ENCODE data around the gene TMBIM1.

The TMBIM1 gene

GRCh38 chr2:218260742-218261422, 31.4 kb downstream of the TMBIM1 start, which contains the start of gene GPBAR1:
TSS of gene GPBAR1 (plus strand) at chr2:218261015. CDS start at chr2:218262725, 1,710 bp downstream.
- H3K36me3 ChIP-seq (ENCODE audit: control insufficient read depth, low read length): peaks cover 30% of the 10 kb centered on the region

GRCh38 chr2:218260166-218260565, 32.1 kb downstream of the TMBIM1 start:
- no peaks in the 10 kb centered on the region for H3K9me3 ChIP-seq (ENCODE audit: control insufficient read depth, insufficient read depth, low read length)
- H3K36me3 ChIP-seq (ENCODE audit: control insufficient read depth, low read length): peaks cover 31% of the 10 kb centered on the region
- no peak overlapping the region for H3K4me3 ChIP-seq (ENCODE audit: low read length)
- no peak overlapping the region for H3K4me2 ChIP-seq (ENCODE audit: low read length)
- H4K20me1 ChIP-seq (ENCODE audit: control insufficient read depth, insufficient read depth, low read depth, low read length): no peaks in the 10 kb centered on the region
- no peak overlapping the region for H3K27ac ChIP-seq (ENCODE audit: low read depth, low read length)
- H3K79me2 ChIP-seq (ENCODE audit: control insufficient read depth, low read length): no peaks in the 10 kb centered on the region
- H3K9me2 ChIP-seq (replicated peaks; ENCODE audit: control insufficient read depth, low read length): no peaks in the 10 kb centered on the region
- peaks cover 49% of the 10 kb centered on the region for H3K4me1 ChIP-seq (ENCODE audit: control insufficient read depth, low read length)
- H3F3A ChIP-seq (ENCODE audit: control insufficient read depth, insufficient read depth): peaks cover 26% of the 10 kb centered on the region
- no peaks in the 10 kb centered on the region for H3K27me3 ChIP-seq (ENCODE audit: control insufficient read depth, low read length)
- TF ChIP-seq CTCF (IDR thresholded peaks at IDR 0.05; ENCODE audit: low read depth, low read length, poor library complexity, severe bottlenecking) (no peak), EZH2phosphoT487 (IDR thresholded peaks at IDR 0.05; ENCODE audit: borderline replicate concordance, low read length) (no peak)

More at GRCh38 chr2:218260742-218261422, 31.4 kb downstream of the TMBIM1 start, which contains the start of gene GPBAR1:
- Histone ChIP-seq H3K27ac (ENCODE audit: low read depth, low read length) (0 out of 2 replicates have a peak within 1 kb of the TSS, but pooled peaks have one; percentile 9), H3K27me3 (ENCODE audit: control insufficient read depth, low read length) (no peaks in the 10 kb centered on the region), H3K4me1 (ENCODE audit: control insufficient read depth, low read length) (peaks cover 49% of the 10 kb centered on the region), H3K9me3 (ENCODE audit: control insufficient read depth, insufficient read depth, low read length) (no peaks in the 10 kb centered on the region), H3K9me2 (replicated peaks; ENCODE audit: control insufficient read depth, low read length) (no peaks in the 10 kb centered on the region), H3K4me3 (ENCODE audit: low read length) (peak within 1 kb of the TSS; percentile 8; the same call in 1 of the 2 replicates), H3K4me2 (ENCODE audit: low read length) (peak within 1 kb of the TSS; percentile 26), H3K79me2 (ENCODE audit: control insufficient read depth, low read length) (no peaks in the 10 kb centered on the region), H4K20me1 (ENCODE audit: control insufficient read depth, insufficient read depth, low read depth, low read length) (no peaks in the 10 kb centered on the region), H3F3A (ENCODE audit: control insufficient read depth, insufficient read depth) (peaks cover 18% of the 10 kb centered on the region)
- TF ChIP-seq CTCF (IDR thresholded peaks at IDR 0.05; ENCODE audit: low read depth, low read length, poor library complexity, severe bottlenecking): no peak
- TF ChIP-seq EZH2phosphoT487 (IDR thresholded peaks at IDR 0.05; ENCODE audit: borderline replicate concordance, low read length): no peak

GRCh38 chr2:218259099-218259961, 33.0 kb downstream of the TMBIM1 start:
- no peaks in the 10 kb centered on the region for H3K9me3 ChIP-seq (ENCODE audit: control insufficient read depth, insufficient read depth, low read length)
- H3K27ac ChIP-seq (ENCODE audit: low read depth, low read length): no peak overlapping the region
- peaks cover 34% of the 10 kb centered on the region for H3F3A ChIP-seq (ENCODE audit: control insufficient read depth, insufficient read depth)
- no peak for TF ChIP-seq CTCF (IDR thresholded peaks at IDR 0.05; ENCODE audit: low read depth, low read length, poor library complexity, severe bottlenecking)
- no peak for TF ChIP-seq EZH2phosphoT487 (IDR thresholded peaks at IDR 0.05; ENCODE audit: borderline replicate concordance, low read length)
- H3K4me2 ChIP-seq (ENCODE audit: low read length): no peak overlapping the region
- no peaks in the 10 kb centered on the region for H3K27me3 ChIP-seq (ENCODE audit: control insufficient read depth, low read length)
- no peaks in the 10 kb centered on the region for H3K9me2 ChIP-seq (replicated peaks; ENCODE audit: control insufficient read depth, low read length)
- no peak overlapping the region for H3K4me3 ChIP-seq (ENCODE audit: low read length)
- peaks cover 31% of the 10 kb centered on the region for H3K36me3 ChIP-seq (ENCODE audit: control insufficient read depth, low read length)
- H3K79me2 ChIP-seq (ENCODE audit: control insufficient read depth, low read length): no peaks in the 10 kb centered on the region
- no peaks in the 10 kb centered on the region for H4K20me1 ChIP-seq (ENCODE audit: control insufficient read depth, insufficient read depth, low read depth, low read length)
- H3K4me1 ChIP-seq (ENCODE audit: control insufficient read depth, low read length): peaks cover 49% of the 10 kb centered on the region
